B cell (primary cell): ENCODE results near the gene NPHP4. TPM values are rescaled to one million over a fixed set of nuclear protein-coding genes. Genes with fewer than 3 reads are reported as not detected.

Experiments used
- ATAC-seq: fragments of 200-7000 bp; cut with Tn5 transposase; one replicate; pipeline ENCODE4 v1.10.0; 2021; ENCODE audit warnings: low read depth, mild to moderate bottlenecking, moderate number of reproducible peaks, moderate library complexity
- CTCF ChIA-PET: fragments of 350-600 bp; sonication (Branson Sonifier 250); formaldehyde crosslinking; loops from one replicate; lab custom pipeline; 2021; ENCODE audit warnings: antibody characterized with exemption, inconsistent platforms; lab: Charles Lee
- POLR2A ChIA-PET: fragments of 350-600 bp; sonication (Branson Sonifier 250); formaldehyde crosslinking; loops from one replicate; lab custom pipeline; 2021; ENCODE audit warnings: antibody characterized with exemption; lab: Charles Lee
- DNase-seq: peaks from one replicate; pipeline ENCODE4 v3.0.0; 2013
- H2AFZ ChIP-seq: 2 replicates; pipeline ENCODE4 v1.6.1; 2012; ENCODE audit warnings: mild to moderate bottlenecking, low read depth, low read length; ENCODE audit not compliant: insufficient read depth, poor library complexity, severe bottlenecking
- H3K27ac ChIP-seq, 2 donors: 1 replicate in 1 of 2; 2 replicates in 1 of 2; pipeline ENCODE4 v1.5.1; 2012 to 2013; ENCODE audit warnings: low read length in 2 of 2, mild to moderate bottlenecking in 2 of 2, moderate library complexity in 1 of 2
- H3K27me3 ChIP-seq, 4 experiments: fragments of 200-600 bp in 1 of 4; sonication (generic) in 1 of 4; replicated peaks in 1 of 4; 1 replicate in 2 of 4; 2 replicates in 2 of 4; pipeline versions ENCODE4 v1.6.1 to v1.7.0; 2013 to 2016; ENCODE audit warnings: low read length in 3 of 4, mild to moderate bottlenecking in 2 of 4, mixed read lengths in 1 of 4, moderate library complexity in 1 of 4; ENCODE audit not compliant: insufficient read depth in 4 of 4, control insufficient read depth in 3 of 4; ENCODE audit errors: control extremely low read depth in 1 of 4
- H3K36me3 ChIP-seq, 2 experiments: replicated peaks in 1 of 2; 1 replicate in 1 of 2; 2 replicates in 1 of 2; pipeline versions ENCODE4 v1.6.1 to v1.7.1; 2013; ENCODE audit warnings: low read length in 1 of 2; ENCODE audit not compliant: insufficient read depth in 2 of 2, control insufficient read depth in 1 of 2; ENCODE audit errors: control extremely low read depth in 1 of 2, extremely low read depth in 1 of 2
- H3K4me1 ChIP-seq, 2 donors: fragments of 200-600 bp in 1 of 2; sonication (generic) in 1 of 2; 1 replicate in 1 of 2; 2 replicates in 1 of 2; pipeline versions ENCODE4 v1.5.1 to v1.6.1; 2013 to 2017; ENCODE audit warnings: low read length in 2 of 2; ENCODE audit not compliant: control insufficient read depth in 2 of 2, insufficient read depth in 2 of 2
- H3K4me2 ChIP-seq: replicated peaks from 2 replicates; pipeline ENCODE3; 2012; ENCODE audit warnings: mild to moderate bottlenecking, low read depth, low read length; ENCODE audit not compliant: poor library complexity, severe bottlenecking
- H3K4me3 ChIP-seq, 5 experiments: fragments of 200-600 bp in 1 of 5; sonication (generic) in 1 of 5; 1 replicate in 3 of 5; 2 replicates in 2 of 5; pipeline versions ENCODE4 v1.5.1 to v1.7.0; 2011 to 2016; ENCODE audit warnings: low read length in 4 of 5, mild to moderate bottlenecking in 4 of 5, low read depth in 2 of 5, control low read depth in 1 of 5, moderate library complexity in 1 of 5; ENCODE audit not compliant: insufficient read depth in 1 of 5; ENCODE audit errors: control extremely low read depth in 1 of 5, extremely low read depth in 1 of 5
- H3K79me2 ChIP-seq: fragments of 200-600 bp; sonication (generic); one replicate; pipeline ENCODE4 v1.6.0; 2016; ENCODE audit warnings: low read length; ENCODE audit not compliant: control insufficient read depth, insufficient read depth
- H3K9ac ChIP-seq: fragments of 200-600 bp; sonication (generic); 2 replicates; pipeline ENCODE4 v1.6.1; 2017; ENCODE audit warnings: mild to moderate bottlenecking, low read length, moderate library complexity
- H3K9me3 ChIP-seq, 3 donors: one replicate each; pipeline versions ENCODE4 v1.6.1 to v1.7.1; 2013; ENCODE audit warnings: low read length in 2 of 3; ENCODE audit not compliant: control insufficient read depth in 2 of 3, insufficient read depth in 1 of 3; ENCODE audit errors: control extremely low read depth in 1 of 3
- H4K20me1 ChIP-seq: 2 replicates; pipeline ENCODE4 v1.6.0; 2012; ENCODE audit warnings: mild to moderate bottlenecking, low read length; ENCODE audit not compliant: insufficient read depth, control insufficient read depth, poor library complexity, severe bottlenecking
- H3K27ac Mint-ChIP-seq: one replicate; pipeline ENCODE4 v1.8.0; 2021; ENCODE audit warnings: mixed read lengths
- H3K27me3 Mint-ChIP-seq: one replicate; pipeline ENCODE4 v1.8.0; 2021; ENCODE audit warnings: mixed read lengths
- H3K4me1 Mint-ChIP-seq: one replicate; pipeline ENCODE4 v1.8.0; 2021; ENCODE audit warnings: mixed read lengths
- H3K4me3 Mint-ChIP-seq: one replicate; pipeline ENCODE4 v1.8.0; 2021; ENCODE audit warnings: mixed read lengths
- H3K9me3 Mint-ChIP-seq: one replicate; pipeline ENCODE4 v1.8.0; 2022; ENCODE audit warnings: mixed read lengths; ENCODE audit not compliant: insufficient read depth
- CTCF ChIP-seq: fragments of 200-600 bp; IDR thresholded peaks from one replicate; pipeline ENCODE4 v1.8.0; 2022; ENCODE audit warnings: antibody characterized with exemption, mild to moderate bottlenecking
- EZH2 ChIP-seq: IDR thresholded peaks from 2 replicates; pipeline ENCODE4 v1.6.1; 2012; ENCODE audit warnings: borderline replicate concordance, low read depth, mild to moderate bottlenecking, moderate library complexity, low read length; ENCODE audit not compliant: insufficient read depth, poor library complexity, severe bottlenecking
- WGBS: methylation state at CpG from one replicate; pipeline ENCODE4 v1.1.5; 2013; ENCODE audit warnings: missing lambda C conversion rate; ENCODE audit not compliant: insufficient coverage; 5-methylcytosine and 5-hydroxymethylcytosine counted together
- intact Hi-C: fragments of 100-400 bp; cut with micrococcal nuclease; formaldehyde crosslinking; loops from one replicate; pipeline ENCODE4 v1.10.0; 2022
- polyA plus RNA-seq: library from polyadenylated mRNA; depleted of rRNA; stranded (reverse); fragments of >200 nt; gene quantifications from 2 replicates; pipeline ENCODE4 v1.2.3, GENCODE V29; 2012
- total RNA-seq, 2 donors: library from RNA; stranded (reverse); fragments of 120-200 nt in 1 of 2; gene quantifications; 1 replicate in 1 of 2; 2 replicates in 1 of 2; pipeline versions ENCODE4 v1.2.3 to v1.2.4, GENCODE V29; 2013 to 2022

NPHP4 gene
- total and polyA plus RNA-seq, 2 donors (not counting 1 experiment from before 2014, with no cell fraction given) = 6.5 to 14.8 TPM

DNA sequence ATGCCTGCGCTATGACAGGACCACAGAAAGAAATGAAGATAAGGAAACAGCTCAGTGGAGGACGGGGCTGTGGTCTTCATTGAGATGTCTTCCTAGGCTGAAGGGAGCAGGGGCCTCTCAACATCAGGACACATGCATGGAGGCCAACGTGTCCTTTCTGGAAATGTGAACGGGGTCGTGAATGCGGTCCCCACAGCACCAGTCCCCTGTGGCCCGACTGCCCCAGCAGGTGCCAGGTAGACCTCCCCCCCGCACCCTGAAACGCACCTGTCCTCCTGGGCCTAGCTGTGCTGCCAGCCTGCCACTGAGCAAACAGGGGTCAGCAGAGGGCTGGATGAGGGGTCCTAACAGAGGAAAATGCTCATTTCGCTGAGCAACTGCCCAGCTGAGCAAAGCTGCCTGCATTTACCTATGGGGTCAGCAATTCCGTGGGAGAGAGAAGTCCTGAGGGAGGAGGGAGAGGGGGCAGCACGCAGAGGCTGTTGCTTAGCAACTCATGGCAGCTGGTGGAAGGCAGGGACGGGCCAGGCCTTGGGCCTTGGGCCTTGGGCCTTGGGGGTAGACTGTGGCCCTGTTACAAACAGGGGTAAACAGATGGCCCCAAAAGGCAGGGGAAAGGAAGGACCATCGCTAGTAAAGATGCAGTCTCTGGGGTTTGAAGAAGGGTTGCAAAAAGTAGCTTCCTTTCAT lies 77.4 kb downstream of the NPHP4 start:
- WGBS = 94% methylated on average over 13 of the region's 14 CpGs
- no peak for TF ChIP-seq CTCF
- no peak for TF ChIP-seq EZH2
- H3K27ac ChIP-seq = no peak overlapping the region
- Mint-ChIP-seq H3K4me3 (no peak overlapping the region), H3K4me1 (peaks cover 4% of the 10 kb centered on the region), H3K9me3 (no peaks in the 10 kb centered on the region), H3K27ac (no peak overlapping the region), H3K27me3 (no peaks in the 10 kb centered on the region)
- no peaks in the 10 kb centered on the region for H3K36me3 ChIP-seq
- no peaks in the 10 kb centered on the region for H4K20me1 ChIP-seq
- no peak overlapping the region for H3K9ac ChIP-seq
- ChIA-PET CTCF (interaction anchor here (0.6 to 5.7 kb wide), 5 partner anchors 52 to 408 kb away, joined by 3 to 22 read pairs (median 3); no protein-coding TSS in a partner anchor), POLR2A (no interaction called here)
- H3K4me3 ChIP-seq = no peak overlapping the region
- intact Hi-C loops = no loop called here
- H3K4me1 ChIP-seq = no peaks in the 10 kb centered on the region
- no peak for ATAC-seq
- no peaks in the 10 kb centered on the region for H3K27me3 ChIP-seq
- H3K4me2 ChIP-seq = no peak overlapping the region
- no peaks in the 10 kb centered on the region for H3K9me3 ChIP-seq
- DNase-seq = no peak
- no peak overlapping the region for H2AFZ ChIP-seq
- H3K79me2 ChIP-seq = no peaks in the 10 kb centered on the region

DNA sequence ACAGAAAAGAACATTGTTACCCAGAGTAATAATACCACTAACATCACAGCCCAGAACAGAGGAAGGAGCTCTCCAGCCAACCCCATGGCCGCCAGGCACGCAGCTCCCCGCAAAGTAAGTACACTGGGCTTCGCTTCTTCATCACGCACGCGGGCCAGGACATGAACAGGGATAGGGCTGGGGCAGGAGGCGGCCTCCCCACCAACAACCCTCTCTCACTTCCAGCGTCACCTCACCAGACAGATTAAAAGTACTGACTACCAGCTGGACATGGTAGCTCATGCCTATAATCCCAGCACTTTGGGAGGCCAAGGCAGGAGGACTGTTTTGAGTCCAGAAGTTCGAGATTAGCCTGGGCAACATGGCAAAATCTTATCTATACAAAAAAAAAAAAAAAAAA lies 78.3 kb downstream of the NPHP4 start:
- ChIA-PET CTCF (interaction anchor here (0.6 kb wide), 2 partner anchors 238 to 483 kb away, joined by 3 to 4 read pairs; no protein-coding TSS in a partner anchor), POLR2A (no interaction called here)
- Mint-ChIP-seq H3K27me3 (no peaks in the 10 kb centered on the region), H3K9me3 (no peaks in the 10 kb centered on the region), H3K4me3 (no peak overlapping the region), H3K27ac (no peak overlapping the region), H3K4me1 (peaks cover 4% of the 10 kb centered on the region)
- no peaks in the 10 kb centered on the region for H3K9me3 ChIP-seq
- no peak overlapping the region for H3K4me2 ChIP-seq
- H4K20me1 ChIP-seq = no peaks in the 10 kb centered on the region
- intact Hi-C loops = no loop called here
- H3K79me2 ChIP-seq = no peaks in the 10 kb centered on the region
- no peaks in the 10 kb centered on the region for H3K36me3 ChIP-seq
- no peak for ATAC-seq
- no peak overlapping the region for H3K9ac ChIP-seq
- H3K27me3 ChIP-seq = no peaks in the 10 kb centered on the region
- no peak for DNase-seq
- TF ChIP-seq EZH2 = no peak
- no peak for TF ChIP-seq CTCF
- no peaks in the 10 kb centered on the region for H3K4me1 ChIP-seq
- WGBS = 99% methylated on average over 9 of the region's 10 CpGs
- no peak overlapping the region for H2AFZ ChIP-seq
- H3K27ac ChIP-seq = no peak overlapping the region
- no peak overlapping the region for H3K4me3 ChIP-seq
